Hepatocyte (in vitro differentiated cells): ENCODE results near the gene NDP. TPM values are rescaled to one million over a fixed set of nuclear protein-coding genes. Genes with fewer than 3 reads are reported as not detected.

Source experiments
- DNase-seq: peaks from one replicate; pipeline ENCODE4 v3.0.0-alpha.2; 2016; ENCODE audit warnings: low spot score
- H2AFZ ChIP-seq: fragments of 200-600 bp; sonication (generic); 2 replicates; pipeline ENCODE4 v1.6.0; 2016; ENCODE audit warnings: antibody characterized with exemption, mild to moderate bottlenecking
- H3K27ac ChIP-seq: fragments of 200-600 bp; sonication (generic); 2 replicates; pipeline ENCODE4 v1.5.1; 2016; ENCODE audit warnings: mild to moderate bottlenecking
- H3K27me3 ChIP-seq: fragments of 200-600 bp; sonication (generic); 2 replicates; pipeline ENCODE4 v1.6.1; 2016
- H3K36me3 ChIP-seq: fragments of 200-600 bp; sonication (generic); replicated peaks from 2 replicates; pipeline ENCODE4 v1.5.1; 2016; ENCODE audit warnings: low read depth; ENCODE audit not compliant: insufficient read depth
- H3K4me1 ChIP-seq: fragments of 200-600 bp; sonication (generic); 2 replicates; pipeline ENCODE4 v1.5.1; 2016; ENCODE audit warnings: mild to moderate bottlenecking, moderate library complexity; ENCODE audit not compliant: insufficient read depth
- H3K4me2 ChIP-seq: fragments of 200-600 bp; sonication (generic); 2 replicates; pipeline ENCODE4 v1.6.0; 2016
- H3K4me3 ChIP-seq: fragments of 200-600 bp; sonication (generic); 2 replicates; pipeline ENCODE4 v1.5.1; 2016; ENCODE audit warnings: mild to moderate bottlenecking
- H3K79me2 ChIP-seq: fragments of 200-600 bp; sonication (generic); 2 replicates; pipeline ENCODE4 v1.6.0; 2017; ENCODE audit warnings: mild to moderate bottlenecking
- H3K9me2 ChIP-seq: fragments of 200-600 bp; sonication (generic); replicated peaks from 2 replicates; pipeline ENCODE4 v1.6.0; 2017; ENCODE audit warnings: mild to moderate bottlenecking; ENCODE audit not compliant: insufficient read depth
- H3K9me3 ChIP-seq: fragments of 200-600 bp; sonication (generic); 2 replicates; pipeline ENCODE4 v1.5.1; 2016; ENCODE audit warnings: low read depth, mild to moderate bottlenecking
- H4K20me1 ChIP-seq: fragments of 200-600 bp; sonication (generic); 2 replicates; pipeline ENCODE4 v1.6.0; 2016; ENCODE audit warnings: mild to moderate bottlenecking; ENCODE audit not compliant: insufficient read depth, poor library complexity, severe bottlenecking
- EZH2 ChIP-seq: fragments of 200-600 bp; sonication (generic); IDR thresholded peaks from 2 replicates; pipeline ENCODE4 v1.6.1; 2016; ENCODE audit warnings: antibody characterized with exemption, mild to moderate bottlenecking, borderline replicate concordance
- EZH2phosphoT487 ChIP-seq: fragments of 200-600 bp; sonication (generic); IDR thresholded peaks from one replicate; pipeline ENCODE4 v1.6.1; 2018; ENCODE audit warnings: antibody characterized with exemption, mild to moderate bottlenecking, low read depth, moderate library complexity; ENCODE audit not compliant: unreplicated experiment, severe bottlenecking
- whole genome bisulfite sequencing: methylation state at CpG from one replicate; pipeline ENCODE4 v1.1.6; 2016; ENCODE audit warnings: low lambda C conversion rate; ENCODE audit errors: missing lambda C conversion rate; 5-methylcytosine and 5-hydroxymethylcytosine counted together
- polyA plus RNA-seq: library from polyadenylated mRNA; unstranded; fragments of >200 nt; fragmentation: Nextera tagmentation; extraction: Ambion mirVana; gene quantifications from 2 replicates; pipeline ENCODE4 v1.2.1, GENCODE V29; 2016
- total RNA-seq: library from RNA; depleted of rRNA; stranded (reverse); fragments of >200 nt; gene quantifications from 2 replicates; pipeline ENCODE4 v1.2.3, GENCODE V29; 2014
- TF ChIP-seq, protein P1 (sequence below): fragments of 200-600 bp; sonication (generic); IDR thresholded peaks from 2 replicates; pipeline ENCODE4 v1.5.1; 2016; ENCODE audit warnings: antibody characterized with exemption, mild to moderate bottlenecking; ENCODE audit not compliant: poor library complexity

Gene NDP
- total and polyA plus RNA-seq, 2 experiments from 2014 or later = 12.2 to 16.3 TPM

DNA sequence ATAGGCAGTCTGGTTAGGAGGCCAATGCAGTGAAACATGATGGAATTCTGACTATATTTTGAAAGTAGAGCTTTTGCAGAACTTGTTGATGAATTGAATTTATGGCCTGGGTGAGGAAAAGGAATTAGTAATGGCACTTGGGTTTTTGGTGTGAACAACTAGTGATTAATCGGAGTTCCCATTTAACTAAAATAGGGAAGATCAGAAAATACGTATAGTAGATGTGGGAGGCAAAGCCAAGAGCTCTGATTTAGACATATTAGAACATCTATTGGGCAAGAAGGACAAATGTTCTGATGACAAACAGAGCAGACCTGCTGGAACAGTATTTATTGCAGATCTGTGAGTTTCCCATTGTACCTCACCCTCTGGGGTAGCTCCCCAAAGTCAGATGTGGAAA is 12.3 kb upstream of the NDP start:
- 84% methylated on average over 2 of the region's 2 CpGs for WGBS

DNA sequence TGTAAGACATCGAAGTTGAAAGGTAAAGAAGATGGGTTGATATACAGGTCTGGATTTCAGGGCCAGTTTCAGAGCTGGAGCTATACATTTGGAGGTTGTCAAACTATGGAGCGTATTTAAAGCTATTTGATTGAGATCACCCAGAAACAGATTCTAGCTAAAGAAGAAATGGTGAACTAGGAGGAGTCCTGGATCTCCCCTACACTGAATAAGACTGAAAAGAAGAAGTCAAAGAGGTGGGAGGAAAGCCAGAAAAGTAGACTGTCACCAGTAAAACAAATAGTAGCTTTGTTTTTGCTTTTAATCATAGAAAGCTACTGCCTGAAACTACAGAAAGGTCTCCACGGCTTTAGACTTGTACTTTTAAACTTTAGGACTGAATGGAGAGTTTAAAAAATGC is 5.0 kb upstream of the NDP start:
- Histone ChIP-seq H3K27me3 (no peaks in the 10 kb centered on the region), H2AFZ (no peak overlapping the region)
- WGBS = 72% methylated on average over 3 of the region's 3 CpGs

More for the DNA sequence above, 12.3 kb upstream of the NDP start:
- H3K4me2 ChIP-seq = no peak overlapping the region
- TF ChIP-seq EZH2phosphoT487 = no peak
- TF ChIP-seq, protein P1, sequence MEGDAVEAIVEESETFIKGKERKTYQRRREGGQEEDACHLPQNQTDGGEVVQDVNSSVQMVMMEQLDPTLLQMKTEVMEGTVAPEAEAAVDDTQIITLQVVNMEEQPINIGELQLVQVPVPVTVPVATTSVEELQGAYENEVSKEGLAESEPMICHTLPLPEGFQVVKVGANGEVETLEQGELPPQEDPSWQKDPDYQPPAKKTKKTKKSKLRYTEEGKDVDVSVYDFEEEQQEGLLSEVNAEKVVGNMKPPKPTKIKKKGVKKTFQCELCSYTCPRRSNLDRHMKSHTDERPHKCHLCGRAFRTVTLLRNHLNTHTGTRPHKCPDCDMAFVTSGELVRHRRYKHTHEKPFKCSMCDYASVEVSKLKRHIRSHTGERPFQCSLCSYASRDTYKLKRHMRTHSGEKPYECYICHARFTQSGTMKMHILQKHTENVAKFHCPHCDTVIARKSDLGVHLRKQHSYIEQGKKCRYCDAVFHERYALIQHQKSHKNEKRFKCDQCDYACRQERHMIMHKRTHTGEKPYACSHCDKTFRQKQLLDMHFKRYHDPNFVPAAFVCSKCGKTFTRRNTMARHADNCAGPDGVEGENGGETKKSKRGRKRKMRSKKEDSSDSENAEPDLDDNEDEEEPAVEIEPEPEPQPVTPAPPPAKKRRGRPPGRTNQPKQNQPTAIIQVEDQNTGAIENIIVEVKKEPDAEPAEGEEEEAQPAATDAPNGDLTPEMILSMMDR = no peak
- no peaks in the 10 kb centered on the region for H3K36me3 ChIP-seq
- H3K4me1 ChIP-seq = no peaks in the 10 kb centered on the region
- H3K9me2 ChIP-seq = no peaks in the 10 kb centered on the region
- H3K27me3 ChIP-seq = no peaks in the 10 kb centered on the region
- no peaks in the 10 kb centered on the region for H3K9me3 ChIP-seq
- no peak for DNase-seq
- no peaks in the 10 kb centered on the region for H3K79me2 ChIP-seq
- no peak overlapping the region for H3K4me3 ChIP-seq
- H4K20me1 ChIP-seq = no peaks in the 10 kb centered on the region
- no peak overlapping the region for H3K27ac ChIP-seq
- no peak overlapping the region for H2AFZ ChIP-seq

DNA sequence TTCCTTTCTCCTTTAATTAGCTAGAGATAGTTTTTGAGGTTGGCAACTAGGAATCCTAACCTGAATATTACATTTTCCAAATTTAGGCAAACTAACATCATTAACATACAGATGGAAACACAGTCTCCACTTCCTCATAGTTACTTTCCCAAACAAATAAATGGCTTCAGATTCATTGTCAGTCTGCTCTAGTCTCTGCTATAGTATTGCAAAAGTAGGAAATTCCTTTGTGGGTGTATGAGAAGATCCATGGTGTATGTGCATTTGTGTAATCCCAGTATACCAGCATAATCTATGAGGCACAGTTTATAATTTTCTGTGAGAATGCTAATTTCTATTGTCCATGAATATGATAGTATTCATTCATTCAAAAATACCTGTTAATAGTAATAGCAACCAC is 3.0 kb upstream of the NDP start:
- Histone ChIP-seq H3K9me2 (no peaks in the 10 kb centered on the region), H3K27me3 (no peaks in the 10 kb centered on the region), H3K9me3 (no peaks in the 10 kb centered on the region), H2AFZ (no peak overlapping the region), H3K4me2 (no peak overlapping the region), H3K4me1 (no peaks in the 10 kb centered on the region), H3K4me3 (no peak overlapping the region), H4K20me1 (no peaks in the 10 kb centered on the region), H3K79me2 (peaks cover 3% of the 10 kb centered on the region), H3K27ac (no peak overlapping the region), H3K36me3 (no peaks in the 10 kb centered on the region)
- no peak for DNase-seq
- no peak for TF ChIP-seq EZH2

More for the DNA sequence above, 5.0 kb upstream of the NDP start:
- no peak for DNase-seq
- H3K9me2 ChIP-seq = no peaks in the 10 kb centered on the region
- no peak overlapping the region for H3K4me2 ChIP-seq
- no peaks in the 10 kb centered on the region for H3K79me2 ChIP-seq
- no peaks in the 10 kb centered on the region for H3K4me1 ChIP-seq
- no peaks in the 10 kb centered on the region for H4K20me1 ChIP-seq
- H3K9me3 ChIP-seq = no peaks in the 10 kb centered on the region
- TF ChIP-seq, protein P1 = no peak
- no peak for TF ChIP-seq EZH2phosphoT487
- TF ChIP-seq EZH2 = no peak
- H3K4me3 ChIP-seq = no peak overlapping the region
- H3K27ac ChIP-seq = no peak overlapping the region
- no peaks in the 10 kb centered on the region for H3K36me3 ChIP-seq

DNA sequence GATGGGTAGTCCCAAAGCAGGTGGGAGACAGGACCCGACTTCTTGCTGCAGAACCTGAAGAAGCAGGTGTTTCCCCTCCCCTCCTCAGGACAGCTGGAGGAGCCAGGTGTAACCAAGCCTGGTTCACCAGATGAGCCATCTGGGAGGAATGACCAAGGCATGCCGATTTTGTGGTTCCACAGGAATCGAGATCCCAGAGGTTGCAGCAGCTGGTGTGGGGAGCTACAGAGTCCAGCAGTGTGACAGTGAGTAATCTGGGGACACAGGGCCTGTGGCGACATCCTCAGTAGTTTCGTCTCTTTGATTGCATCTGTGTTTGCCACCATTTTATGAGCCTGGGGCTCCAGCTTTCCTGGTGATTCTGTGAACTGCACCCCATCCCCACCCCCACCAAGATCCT is 2.6 kb upstream of the NDP start:
- no peaks in the 10 kb centered on the region for H3K9me3 ChIP-seq
- 80% methylated on average over 5 of the region's 5 CpGs for WGBS
- H3K4me3 ChIP-seq = no peak overlapping the region
- H3K27me3 ChIP-seq = no peaks in the 10 kb centered on the region
- H3K9me2 ChIP-seq = no peaks in the 10 kb centered on the region
- DNase-seq = no peak
- H4K20me1 ChIP-seq = no peaks in the 10 kb centered on the region
- peaks cover 7% of the 10 kb centered on the region for H3K79me2 ChIP-seq
- TF ChIP-seq, protein P1 = no peak
- no peak overlapping the region for H3K4me2 ChIP-seq
- no peak overlapping the region for H3K27ac ChIP-seq
- H2AFZ ChIP-seq = no peak overlapping the region
- no peaks in the 10 kb centered on the region for H3K36me3 ChIP-seq
- H3K4me1 ChIP-seq = no peaks in the 10 kb centered on the region
